Gastrocnemius medialis (tissue), 4 donors: ENCODE measurements around the gene DSCAML1.

Experiments
- CTCF ChIP-seq, 5 experiments: fragments of 450-650 bp in 3 of 5; fragments of 200-600 bp in 2 of 5; sonication (generic) in 2 of 5; IDR thresholded peaks in 4 of 5; conservative IDR thresholded peaks in 1 of 5; 1 replicate in 4 of 5; 2 replicates in 1 of 5; pipeline ENCODE4 v1.5.1; 2016 to 2019; ENCODE audit warnings: antibody characterized with exemption in 5 of 5, mild to moderate bottlenecking in 3 of 5, moderate library complexity in 3 of 5
- POLR2A ChIP-seq, 2 donors: fragments of 450-650 bp; IDR thresholded peaks; one replicate each; pipeline ENCODE4 v1.6.1; 2017; ENCODE audit warnings: antibody characterized with exemption in 2 of 2, mild to moderate bottlenecking in 2 of 2, moderate library complexity in 2 of 2

- TF ChIP-seq POLR2A (IDR thresholded peaks at IDR 0.05) = no peak
- no peak for TF ChIP-seq CTCF (IDR thresholded peaks at IDR 0.05 in 4 of 5, conservative IDR thresholded peaks at IDR 0.05 in 1 of 5)
Measured at GRCh38 chr11:117754030-117754429, 43.0 kb downstream of the DSCAML1 start.
